Transverse colon (tissue), 4 donors: ENCODE measurements around the gene PRICKLE1.

Experiments
- EP300 ChIP-seq: sonication (generic); formaldehyde crosslinking; IDR thresholded peaks from one replicate; pipeline ENCODE4 v1.6.1; 2017; ENCODE audit warnings: antibody characterized with exemption, low read depth
- POLR2A ChIP-seq: fragments of 450-650 bp; IDR thresholded peaks from one replicate; pipeline ENCODE4 v1.6.1; 2016; ENCODE audit warnings: antibody characterized with exemption, mild to moderate bottlenecking, moderate library complexity
- POLR2AphosphoS5 ChIP-seq, 3 donors: sonication (generic); formaldehyde crosslinking; IDR thresholded peaks; one replicate each; pipeline ENCODE4 v1.6.1; 2016; ENCODE audit warnings: antibody characterized with exemption in 3 of 3
- TF ChIP-seq, protein P1 (sequence below), 5 experiments: fragments of 200-600 bp in 3 of 5; fragments of 450-650 bp in 2 of 5; sonication (generic) in 3 of 5; IDR thresholded peaks; 1 replicate in 2 of 5; 2 replicates in 3 of 5; pipeline ENCODE4 v1.5.1; 2016 to 2017; ENCODE audit warnings: antibody characterized with exemption in 5 of 5, inconsistent platforms in 3 of 5, mild to moderate bottlenecking in 2 of 5, moderate library complexity in 1 of 5

DNA sequence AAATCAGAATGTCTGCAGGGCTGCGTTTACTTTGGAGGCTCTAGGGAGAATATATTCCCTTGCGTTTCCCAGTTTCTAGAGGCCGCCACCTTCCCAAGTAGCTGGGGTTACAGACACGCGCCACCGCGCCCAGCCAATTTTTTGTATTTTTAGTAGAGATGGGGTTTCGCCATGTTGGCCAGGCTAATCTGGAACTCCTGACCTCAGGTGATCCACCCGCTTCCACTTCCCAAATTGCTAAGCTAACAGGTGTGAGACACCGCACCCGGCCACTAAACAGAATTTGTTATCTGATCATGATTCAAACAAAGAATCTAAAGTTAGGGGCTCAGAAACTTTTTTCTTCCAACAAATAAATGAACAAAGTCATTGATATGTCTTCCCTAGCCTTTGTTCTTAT, 148.9 kb downstream of the PRICKLE1 start:
- TF ChIP-seq, protein P1, sequence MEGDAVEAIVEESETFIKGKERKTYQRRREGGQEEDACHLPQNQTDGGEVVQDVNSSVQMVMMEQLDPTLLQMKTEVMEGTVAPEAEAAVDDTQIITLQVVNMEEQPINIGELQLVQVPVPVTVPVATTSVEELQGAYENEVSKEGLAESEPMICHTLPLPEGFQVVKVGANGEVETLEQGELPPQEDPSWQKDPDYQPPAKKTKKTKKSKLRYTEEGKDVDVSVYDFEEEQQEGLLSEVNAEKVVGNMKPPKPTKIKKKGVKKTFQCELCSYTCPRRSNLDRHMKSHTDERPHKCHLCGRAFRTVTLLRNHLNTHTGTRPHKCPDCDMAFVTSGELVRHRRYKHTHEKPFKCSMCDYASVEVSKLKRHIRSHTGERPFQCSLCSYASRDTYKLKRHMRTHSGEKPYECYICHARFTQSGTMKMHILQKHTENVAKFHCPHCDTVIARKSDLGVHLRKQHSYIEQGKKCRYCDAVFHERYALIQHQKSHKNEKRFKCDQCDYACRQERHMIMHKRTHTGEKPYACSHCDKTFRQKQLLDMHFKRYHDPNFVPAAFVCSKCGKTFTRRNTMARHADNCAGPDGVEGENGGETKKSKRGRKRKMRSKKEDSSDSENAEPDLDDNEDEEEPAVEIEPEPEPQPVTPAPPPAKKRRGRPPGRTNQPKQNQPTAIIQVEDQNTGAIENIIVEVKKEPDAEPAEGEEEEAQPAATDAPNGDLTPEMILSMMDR (IDR thresholded peaks at IDR 0.05) = no peak
- no peak for TF ChIP-seq POLR2A
- TF ChIP-seq EP300 = no peak
- no peak for TF ChIP-seq POLR2AphosphoS5 (IDR thresholded peaks at IDR 0.05)
